Measurements from ENCODE around the gene PAK6. TPM values are rescaled to one million over a fixed set of nuclear protein-coding genes. Genes with fewer than 3 reads are reported as not detected.

The PAK6 gene
- total and polyA plus RNA-seq, 9 of the 15 experiments (the other 6 are each of a cell fraction or from before 2014, with no cell fraction given), result 0.03 to 0.74 (median 0.16) TPM; not detected in 2

GRCh38 chr15:40245666-40246450, 7.0 kb downstream of the PAK6 start:
- 30% methylated on average over 8 of the region's 9 CpGs for WGBS (ENCODE audit: insufficient coverage, low coverage, missing lambda C conversion rate)
- intact Hi-C loops (cut with micrococcal nuclease) (no loop called here), in situ Hi-C loops (cut with MboI) (no loop called here)
- 0 out of 4 replicates have a peak overlapping the region, but pooled peaks of 1 of the 2 experiments have one; percentile 61 for H3K9ac ChIP-seq (ENCODE audit: insufficient read depth in 1 of 2, low read depth in 2 of 2, low read length in 2 of 2)
- ChIA-PET CTCF (ENCODE audit: low intra/inter-chr PET ratio) (no interaction called here), POLR2A (interaction anchor here (1.1 to 1.2 kb wide), 2 partner anchors 16 to 385 kb away, joined by 3 read pairs; no protein-coding TSS in a partner anchor)
- H2AFZ ChIP-seq (ENCODE audit: low read depth, low read length), result no peak overlapping the region
- FAIRE-seq, result peak; percentile 15
- peaks cover 20 to 26% of the 10 kb centered on the region in 2 experiments; a peak in 4 of 5 replicates for H3K4me1 ChIP-seq (replicated peaks in 1 of 2; ENCODE audit: control insufficient read depth in 2 of 2, insufficient read depth in 2 of 2, low read length in 2 of 2)
- no peaks in the 10 kb centered on the region for H3K79me2 ChIP-seq (ENCODE audit: control insufficient read depth, insufficient read depth, low read length)
- no peak overlapping the region for H3K4me2 ChIP-seq (ENCODE audit: insufficient read depth, low read length)
- H3K4me3 ChIP-seq, result no peak overlapping the region
- DNase-seq (ENCODE audit: extremely low read depth in 1 of 4, low spot score in 3 of 4), result no peak
- H4K20me1 ChIP-seq (replicated peaks; ENCODE audit: control insufficient read depth, insufficient read depth, low read length), result no peaks in the 10 kb centered on the region
- H3K27ac ChIP-seq (ENCODE audit: extremely low read depth, low read depth, low read length), result no peak overlapping the region
- BruUV-seq (replicated peaks), result no TSS peak
- H3K27me3 ChIP-seq (ENCODE audit: control insufficient read depth in 2 of 2, insufficient read depth in 2 of 2, low read length in 2 of 2), result peaks cover 0 to 23% of the 10 kb centered on the region in 2 experiments; a peak in 2 of 5 replicates
- ATAC-seq, result no peak
- no peaks in the 10 kb centered on the region for H3K36me3 ChIP-seq (ENCODE audit: control insufficient read depth, insufficient read depth, low read length)
- H3K9me1 ChIP-seq (ENCODE audit: control insufficient read depth, insufficient read depth, low read length), result no peaks in the 10 kb centered on the region
- no peaks in the 10 kb centered on the region for H3K9me3 ChIP-seq (replicated peaks; ENCODE audit: control insufficient read depth, insufficient read depth, low read depth, low read length)
- TF ChIP-seq SMARCB1 (IDR thresholded peaks at IDR 0.05; ENCODE audit: insufficient read length, low read depth), result no peak
- no peak for TF ChIP-seq ZNF12 (CRISPR knock-in tag; IDR thresholded peaks at IDR 0.05)
- TF ChIP-seq ZNF407 (IDR thresholded peaks at IDR 0.05; ENCODE audit: low read depth), result no peak
- TF ChIP-seq PREB (CRISPR knock-in tag; IDR thresholded peaks at IDR 0.05), result no peak
- no peak for TF ChIP-seq HDAC6 (IDR thresholded peaks at IDR 0.05; ENCODE audit: low read depth, low read length)
- TF ChIP-seq ZBTB26 (CRISPR knock-in tag; IDR thresholded peaks at IDR 0.05), result no peak
- TF ChIP-seq SPI1 (IDR thresholded peaks at IDR 0.05; ENCODE audit: borderline replicate concordance, low read depth, low read length), result no peak
- TF ChIP-seq KAT8 (IDR thresholded peaks at IDR 0.05; ENCODE audit: low read depth), result no peak
- no peak for TF ChIP-seq SP1 (CRISPR knock-in tag; IDR thresholded peaks at IDR 0.05)

All from K562 (cell line).